Activated B cell treated with CpG ODN at 0.5 μM for 24 hours (primary cell): ENCODE results near the gene BTNL9. TPM values are rescaled to one million over a fixed set of nuclear protein-coding genes. Genes with fewer than 3 reads are reported as not detected.

Experiments
- ATAC-seq: fragments of 200-7000 bp; cut with Tn5 transposase; one replicate; pipeline ENCODE4 v1.10.0; 2021; ENCODE audit warnings: low read depth, mild to moderate bottlenecking, moderate library complexity
- CTCF ChIA-PET: fragments of 350-600 bp; sonication (Branson Sonifier 250); formaldehyde crosslinking; loops from one replicate; lab custom pipeline; 2021; ENCODE audit warnings: antibody characterized with exemption; lab: Charles Lee
- POLR2A ChIA-PET: fragments of 350-600 bp; sonication (Branson Sonifier 250); formaldehyde crosslinking; loops from one replicate; lab custom pipeline; 2021; ENCODE audit warnings: antibody characterized with exemption; lab: Charles Lee
- DNase-seq: peaks from one replicate; pipeline ENCODE4 v3.0.0; 2022
- H3K27ac Mint-ChIP-seq: one replicate; pipeline ENCODE4 v1.8.0; 2020; ENCODE audit warnings: mixed read lengths
- H3K27me3 Mint-ChIP-seq: one replicate; pipeline ENCODE4 v1.8.0; 2021; ENCODE audit warnings: mixed read lengths
- H3K36me3 Mint-ChIP-seq: one replicate; pipeline ENCODE4 v1.8.0; 2021; ENCODE audit warnings: low read depth, mixed read lengths
- H3K4me1 Mint-ChIP-seq: one replicate; pipeline ENCODE4 v1.8.0; 2021; ENCODE audit warnings: mixed read lengths
- H3K4me3 Mint-ChIP-seq: one replicate; pipeline ENCODE4 v1.8.0; 2020; ENCODE audit warnings: mild to moderate bottlenecking, mixed read lengths
- H3K9me3 Mint-ChIP-seq: one replicate; pipeline ENCODE4 v1.8.0; 2020; ENCODE audit warnings: mixed read lengths
- CTCF ChIP-seq: fragments of 200-600 bp; IDR thresholded peaks from one replicate; pipeline ENCODE4 v1.8.0; 2022; ENCODE audit warnings: antibody characterized with exemption, mild to moderate bottlenecking
- intact Hi-C: fragments of 100-400 bp; cut with micrococcal nuclease; formaldehyde crosslinking; loops from one replicate; pipeline ENCODE4 v1.15.1; 2024
- total RNA-seq: library from RNA; stranded (reverse); gene quantifications from 2 replicates; pipeline ENCODE4 v1.2.3, GENCODE V29; 2022

BTNL9 gene
- total RNA-seq, 1 donor from 2014 or later: 27.6 TPM

- H3K27me3 Mint-ChIP-seq: peaks cover 11% of the 10 kb centered on the region
- peaks cover 24% of the 10 kb centered on the region for H3K9me3 Mint-ChIP-seq
- H3K4me3 Mint-ChIP-seq: no peak overlapping the region
- ATAC-seq: no peak
- POLR2A ChIA-PET: interaction anchor here (0.6 kb wide), 1 partner anchor 42 kb away, joined by 3 read pairs; no protein-coding TSS in a partner anchor
- intact Hi-C loops: no loop called here
- TF ChIP-seq CTCF: no peak
- no peaks in the 10 kb centered on the region for H3K4me1 Mint-ChIP-seq
- H3K27ac Mint-ChIP-seq: no peak overlapping the region
- DNase-seq: no peak
- CTCF ChIA-PET: no interaction called here
- H3K36me3 Mint-ChIP-seq: peaks cover 2% of the 10 kb centered on the region
Measured at GRCh38 chr5:181020688-181021087, 19.4 kb upstream of the BTNL9 start.

- TF ChIP-seq CTCF: no peak
- Mint-ChIP-seq H3K4me1 (no peaks in the 10 kb centered on the region), H3K9me3 (peaks cover 24% of the 10 kb centered on the region), H3K27ac (no peak overlapping the region), H3K4me3 (no peak overlapping the region), H3K27me3 (peaks cover 5% of the 10 kb centered on the region), H3K36me3 (peaks cover 2% of the 10 kb centered on the region)
- ChIA-PET CTCF (no interaction called here), POLR2A (no interaction called here)
- intact Hi-C loops: no loop called here
- ATAC-seq: no peak
- no peak for DNase-seq
Measured at GRCh38 chr5:181024245-181025064, 15.6 kb upstream of the BTNL9 start.

- no peak overlapping the region for H3K27ac Mint-ChIP-seq
- H3K9me3 Mint-ChIP-seq: peaks cover 13% of the 10 kb centered on the region
- H3K36me3 Mint-ChIP-seq: peaks cover 2% of the 10 kb centered on the region
- no peaks in the 10 kb centered on the region for H3K4me1 Mint-ChIP-seq
- intact Hi-C loops: no loop called here
- ChIA-PET CTCF (no interaction called here), POLR2A (no interaction called here)
- no peak overlapping the region for H3K4me3 Mint-ChIP-seq
- TF ChIP-seq CTCF: no peak
- H3K27me3 Mint-ChIP-seq: peaks cover 10% of the 10 kb centered on the region
- no peak for DNase-seq
- no peak for ATAC-seq
Measured at GRCh38 chr5:181027452-181028031, 12.5 kb upstream of the BTNL9 start.

- Mint-ChIP-seq H3K27me3 (peaks cover 10% of the 10 kb centered on the region), H3K36me3 (peaks cover 2% of the 10 kb centered on the region), H3K4me1 (no peaks in the 10 kb centered on the region), H3K9me3 (peaks cover 8% of the 10 kb centered on the region), H3K4me3 (no peak overlapping the region), H3K27ac (no peak overlapping the region)
- CTCF ChIA-PET: no interaction called here
- no peak for TF ChIP-seq CTCF
- ATAC-seq (no peak), DNase-seq (no peak)
- POLR2A ChIA-PET: no interaction called here
- intact Hi-C loops: no loop called here
Measured at GRCh38 chr5:181028032-181028819, 11.8 kb upstream of the BTNL9 start.

- CTCF ChIA-PET: no interaction called here
Measured at GRCh38 chr5:181031716-181032115, 8.3 kb upstream of the BTNL9 start.

More at GRCh38 chr5:181031716-181032115, 8.3 kb upstream of the BTNL9 start:
- DNase-seq (no peak), ATAC-seq (no peak)
- no peak overlapping the region for H3K27ac Mint-ChIP-seq
- H3K9me3 Mint-ChIP-seq: peaks cover 5% of the 10 kb centered on the region
- POLR2A ChIA-PET: no interaction called here
- TF ChIP-seq CTCF: no peak
- H3K4me1 Mint-ChIP-seq: no peaks in the 10 kb centered on the region
- peaks cover 5% of the 10 kb centered on the region for H3K27me3 Mint-ChIP-seq
- no peak overlapping the region for H3K4me3 Mint-ChIP-seq
- peaks cover 2% of the 10 kb centered on the region for H3K36me3 Mint-ChIP-seq
- intact Hi-C loops: no loop called here
